Muscle of back (tissue), 11 donors: ENCODE data around the gene ARPC1A. TPM values are rescaled to one million over a fixed set of nuclear protein-coding genes. Genes with fewer than 3 reads are reported as not detected.
"Not testable (repeated sequence)": the region's sequence is repeated elsewhere in the genome, so short reads cannot be mapped to it uniquely, and the experiment has no call there.

Experiments
- DNase-seq, 3 donors: peaks; one replicate each; pipeline versions ENCODE4 v3.0.0 to v3.0.0-alpha.2; 2013
- polyA plus RNA-seq, 10 donors: library from polyadenylated mRNA; unstranded; fragments of 120-200 nt; gene quantifications; one replicate each; pipeline ENCODE4 v1.2.1, GENCODE V29; 2013; ENCODE audit not compliant: insufficient read length in 10 of 10

Gene ARPC1A
- polyA plus RNA-seq, 10 donors, result 58.8 to 97.5 (median 67.8) TPM

DNA sequence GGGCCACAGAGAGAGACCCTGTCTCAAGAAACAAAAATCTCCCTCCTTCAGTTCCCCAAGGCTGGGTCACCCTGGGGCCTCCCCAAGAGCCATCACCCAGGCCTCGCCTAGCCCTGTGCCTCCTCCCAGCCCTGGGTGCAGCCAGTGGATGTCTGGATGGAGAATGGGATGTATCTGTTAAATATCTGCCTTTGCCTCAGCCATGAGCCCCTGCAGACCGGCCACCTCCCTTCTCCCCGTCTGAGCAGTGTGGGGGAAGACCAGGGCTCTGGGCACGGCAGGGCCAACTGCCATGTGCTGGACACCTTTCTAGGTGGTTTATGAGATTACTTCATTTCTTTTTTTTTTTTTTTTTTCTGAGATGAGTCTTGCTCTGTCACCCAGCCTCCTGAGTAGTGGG is 58.8 kb downstream of the ARPC1A start:
- DNase-seq, result no peak

GRCh38 chr7:99385564-99385963 is 59.9 kb downstream of the ARPC1A start:
- no peak for DNase-seq

DNA sequence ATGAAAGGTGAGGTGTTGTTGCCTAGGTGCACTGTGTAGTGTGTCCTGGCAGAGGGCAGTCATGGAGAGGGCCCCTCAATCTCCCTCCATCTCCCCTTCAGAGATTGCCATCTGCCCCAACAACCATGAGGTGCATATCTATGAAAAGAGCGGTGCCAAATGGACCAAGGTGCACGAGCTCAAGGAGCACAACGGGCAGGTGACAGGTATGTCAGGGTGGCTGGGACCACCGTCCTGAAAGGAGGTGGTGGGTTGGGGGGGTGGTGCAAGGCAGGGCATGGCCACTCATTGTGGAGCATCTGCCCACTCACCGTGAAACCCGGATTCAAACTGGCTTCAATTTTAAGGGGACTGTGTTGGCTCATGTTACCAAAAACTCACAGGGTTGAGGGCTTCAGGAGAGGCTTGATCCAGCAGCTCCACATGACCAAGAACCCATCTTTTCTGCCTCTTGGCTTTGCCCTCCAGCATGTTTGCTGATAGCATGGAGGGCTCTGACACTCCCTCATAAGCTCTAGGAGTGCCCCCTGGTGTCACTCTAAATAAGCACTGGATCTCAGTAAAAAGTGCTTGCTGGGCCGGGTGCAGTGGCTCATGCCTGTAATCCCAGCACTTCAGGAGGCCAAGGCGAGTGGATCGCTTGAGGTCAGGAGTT is 61.0 kb downstream of the ARPC1A start:
- no peak for DNase-seq

DNA sequence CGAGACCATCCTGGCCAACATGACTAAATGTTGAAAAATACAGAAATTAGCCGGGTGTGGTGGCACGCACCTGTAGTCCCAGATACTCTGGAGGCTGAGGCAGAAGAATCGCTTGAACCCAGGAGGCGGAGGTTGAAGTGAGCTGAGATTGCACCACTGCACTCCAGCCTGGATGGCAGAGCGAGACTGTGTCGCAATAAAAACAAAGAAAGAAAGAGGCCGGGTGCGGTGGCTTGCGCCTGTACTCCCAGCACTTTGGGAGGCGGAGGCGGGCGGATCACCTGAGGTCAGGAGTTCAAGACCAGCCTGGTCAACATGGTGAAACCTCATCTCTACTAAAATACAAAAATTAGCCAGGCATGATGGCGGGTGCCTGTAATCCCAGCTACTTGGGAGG is 61.5 kb downstream of the ARPC1A start:
- not testable (repeated sequence) for DNase-seq

DNA sequence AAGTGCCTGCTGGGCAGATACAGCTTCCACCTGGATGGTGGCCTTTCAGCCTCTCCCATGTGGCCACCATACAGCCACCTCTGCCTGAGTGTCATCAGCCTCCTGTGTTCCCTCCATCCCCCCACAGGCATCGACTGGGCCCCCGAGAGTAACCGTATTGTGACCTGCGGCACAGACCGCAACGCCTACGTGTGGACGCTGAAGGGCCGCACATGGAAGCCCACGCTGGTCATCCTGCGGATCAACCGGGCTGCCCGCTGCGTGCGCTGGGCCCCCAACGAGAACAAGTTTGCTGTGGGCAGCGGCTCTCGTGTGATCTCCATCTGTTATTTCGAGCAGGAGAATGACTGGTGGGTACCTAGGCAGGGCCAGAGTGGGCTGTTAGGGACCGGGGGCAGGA is 62.2 kb downstream of the ARPC1A start:
- DNase-seq, result no peak

GRCh38 chr7:99389772-99390171 is 64.1 kb downstream of the ARPC1A start:
- peak in 1 of 3 donors; percentile 1 for DNase-seq

GRCh38 chr7:99390941-99391602 is 65.4 kb downstream of the ARPC1A start:
- peak in 1 of 3 donors; percentile 9 for DNase-seq

DNA sequence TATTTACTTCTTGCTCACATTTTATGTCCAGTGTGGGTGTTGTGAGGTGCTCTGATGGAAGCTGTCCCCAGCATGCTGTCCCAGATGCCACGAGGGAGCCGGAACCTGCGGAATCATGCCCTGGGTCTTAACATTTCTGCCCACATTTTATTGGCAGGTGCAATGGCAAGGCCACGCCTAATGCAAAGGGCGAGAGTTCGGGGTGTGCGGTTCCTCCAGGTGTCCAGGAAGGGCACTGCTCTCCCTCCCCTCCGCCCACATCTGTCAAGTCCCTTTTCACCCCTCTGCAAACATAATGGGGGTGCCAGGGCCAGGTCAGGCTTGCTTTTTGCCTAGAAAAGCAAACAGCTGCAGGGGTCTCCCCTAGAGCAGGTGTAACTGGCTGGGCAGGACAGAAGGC is 66.3 kb downstream of the ARPC1A start:
- DNase-seq, result no peak

DNA sequence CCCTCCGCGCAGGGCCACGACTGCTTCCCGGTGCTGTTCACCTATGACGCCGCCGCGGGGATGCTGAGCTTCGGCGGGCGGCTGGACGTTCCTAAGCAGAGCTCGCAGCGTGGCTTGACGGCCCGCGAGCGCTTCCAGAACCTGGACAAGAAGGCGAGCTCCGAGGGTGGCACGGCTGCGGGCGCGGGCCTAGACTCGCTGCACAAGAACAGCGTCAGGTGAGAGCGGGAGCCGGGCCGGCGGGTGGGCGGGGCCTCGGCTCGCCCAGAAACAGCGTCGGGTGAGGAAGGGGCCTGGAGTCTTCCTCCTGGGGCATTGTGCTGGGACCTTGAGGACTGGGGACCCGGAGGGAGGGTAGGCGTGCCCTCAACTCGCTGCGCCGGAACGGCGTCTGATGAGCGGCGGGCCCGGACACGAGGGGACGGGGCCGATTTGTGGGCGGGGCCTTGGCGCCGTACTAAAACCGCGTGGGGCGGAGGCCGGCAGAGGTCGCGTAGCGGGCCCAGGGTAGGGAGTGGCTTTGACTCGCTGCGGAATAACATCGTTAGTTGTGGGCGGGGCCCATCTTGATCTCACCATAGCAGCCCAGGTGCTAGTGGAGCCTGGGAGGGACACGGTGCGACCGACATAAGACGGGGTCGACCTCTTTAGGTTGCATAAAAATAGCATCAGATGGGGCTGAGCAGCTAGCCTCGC is 67.1 kb downstream of the ARPC1A start:
- DNase-seq, result peak; percentile 28 to 85 (median 70)

GRCh38 chr7:99393355-99394187 is 67.9 kb downstream of the ARPC1A start:
- peak in 2 of 3 donors; percentile 23 to 75 for DNase-seq

GRCh38 chr7:99394188-99394502 is 68.4 kb downstream of the ARPC1A start:
- DNase-seq, result no peak

DNA sequence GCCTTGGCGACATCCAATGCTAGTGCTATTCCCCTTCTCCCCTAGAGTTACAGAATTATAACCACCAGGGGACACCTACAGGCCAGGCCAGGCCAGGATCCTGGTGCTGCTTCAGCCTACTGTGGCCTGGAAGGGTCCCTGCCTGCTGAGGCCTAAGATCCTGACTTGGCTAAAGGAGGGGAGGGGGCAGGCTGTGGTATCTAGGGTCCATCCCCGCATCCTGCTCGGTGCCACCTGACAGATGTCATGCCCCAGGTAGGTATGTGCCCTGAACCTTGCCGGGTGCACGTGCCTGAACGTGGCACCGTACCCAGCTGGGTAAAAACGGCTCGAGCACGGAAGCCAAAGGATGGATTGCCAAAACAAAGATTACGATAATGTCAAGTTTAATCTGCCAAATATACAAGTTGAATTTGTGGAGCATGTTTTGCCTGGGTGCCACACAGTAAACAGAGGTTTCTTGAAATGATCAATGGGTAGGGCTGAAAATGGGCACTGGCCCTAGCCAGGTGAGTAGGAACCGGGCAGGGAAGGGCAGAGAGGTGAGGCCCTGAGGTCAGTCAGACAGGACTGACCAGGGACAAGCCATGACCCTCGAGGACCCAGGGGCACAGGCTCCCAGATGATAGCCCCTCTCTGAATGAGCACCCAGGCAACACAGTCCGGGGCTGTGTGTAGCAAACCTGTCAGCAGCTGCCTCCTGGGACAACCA is 70.1 kb downstream of the ARPC1A start:
- no peak for DNase-seq

GRCh38 chr7:99396418-99397296 is 71.0 kb downstream of the ARPC1A start:
- no peak for DNase-seq

DNA sequence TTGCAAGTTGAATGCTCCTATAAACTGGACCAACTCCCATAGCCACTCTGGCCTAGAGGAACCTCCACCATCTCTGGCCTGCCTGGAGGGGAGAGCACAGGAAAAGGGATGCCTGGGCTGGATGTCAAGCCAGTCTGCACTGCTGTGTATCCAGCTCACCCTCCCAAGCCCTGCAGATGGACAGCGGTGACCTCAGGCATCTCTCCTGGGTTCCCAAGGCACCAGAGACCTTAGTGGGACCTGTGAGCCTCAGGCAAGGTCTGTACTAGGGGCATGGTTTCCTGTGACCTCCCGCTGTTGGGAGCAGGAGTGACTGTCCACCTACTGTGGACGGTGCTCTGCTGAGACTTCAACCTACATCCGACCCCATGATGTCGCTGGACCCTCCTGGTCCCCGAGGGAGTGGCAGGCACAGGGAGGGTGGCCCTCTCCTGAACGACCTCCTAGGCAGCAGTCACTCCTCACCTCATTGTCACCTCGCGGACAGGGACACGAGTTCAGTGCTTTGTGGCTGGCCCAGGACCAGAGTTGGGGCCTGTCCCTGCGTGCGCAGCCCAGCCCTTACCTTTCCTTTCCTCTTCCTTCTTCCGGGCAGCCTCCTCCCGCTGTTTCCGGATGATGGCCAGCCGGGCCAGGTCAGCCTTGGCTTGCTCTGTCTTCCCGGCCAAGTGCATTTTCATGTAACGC is 71.7 kb downstream of the ARPC1A start:
- no peak for DNase-seq

GRCh38 chr7:99398891-99399445 is 73.3 kb downstream of the ARPC1A start:
- DNase-seq, result no peak

DNA sequence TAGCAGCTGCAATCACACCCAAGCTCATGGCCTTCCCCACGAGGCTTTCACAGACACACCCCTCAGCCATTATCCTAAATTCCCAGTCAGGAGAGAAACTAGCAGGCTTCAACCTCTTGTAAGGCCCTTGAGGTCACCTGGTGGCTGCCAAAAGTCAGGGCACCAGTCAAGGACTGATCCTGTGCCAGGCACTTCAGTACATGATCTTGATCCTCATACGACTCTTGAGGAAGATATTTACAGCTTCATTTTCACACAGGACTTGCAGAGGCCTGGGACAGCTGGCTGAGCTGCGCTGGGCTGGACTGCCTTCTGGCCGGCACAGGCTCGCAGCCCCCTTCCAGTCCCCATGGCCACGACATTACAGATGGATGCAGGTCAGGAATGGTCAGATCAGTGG is 73.9 kb downstream of the ARPC1A start:
- no peak for DNase-seq

DNA sequence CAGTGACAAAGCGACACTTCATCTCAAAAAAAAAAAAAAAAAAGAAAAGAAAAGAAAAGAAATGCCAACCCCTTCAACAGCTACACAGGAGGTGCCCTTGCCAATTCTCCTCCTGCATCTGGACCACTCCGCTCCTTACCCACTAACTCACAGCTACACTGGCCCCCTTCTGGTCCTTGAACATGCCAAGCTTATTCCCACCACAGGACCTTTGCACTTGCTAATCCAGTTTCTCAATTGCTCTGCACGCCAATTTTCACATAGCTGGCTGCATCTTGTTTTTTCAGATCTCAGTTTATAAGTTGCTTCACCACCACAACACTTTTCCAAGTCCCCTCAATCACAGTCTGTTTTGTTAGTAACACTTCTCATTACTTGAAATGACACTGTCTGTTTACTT is 77.2 kb downstream of the ARPC1A start:
- no peak for DNase-seq

- no peak for DNase-seq
Measured at GRCh38 chr7:99403764-99404163, 78.1 kb downstream of the ARPC1A start.

GRCh38 chr7:99404235-99404976 is 78.7 kb downstream of the ARPC1A start:
- DNase-seq, result no peak
